PC-3 (cell line): ENCODE results near the gene ETFA. TPM values are rescaled to one million over a fixed set of nuclear protein-coding genes. Genes with fewer than 3 reads are reported as not detected.

Source experiments
- ATAC-seq: fragments of 200-7000 bp; cut with Tn5 transposase; 2 replicates; pipeline ENCODE4 v1.9.1; 2020; ENCODE audit warnings: mild to moderate bottlenecking, moderate library complexity
- BruUV-seq: library from RNA; stranded (reverse); fragments of 400-500 nt; replicated peaks from 2 replicates; lab custom pipeline; 2021; lab: Mats Ljungman, UMichigan
- CTCF ChIA-PET: fragments of 300-600 bp; sonication (Branson Sonifier 250); formaldehyde crosslinking; loops from one replicate; lab custom pipeline; 2022; ENCODE audit warnings: antibody characterized with exemption; lab: Charles Lee
- POLR2A ChIA-PET: fragments of 300-600 bp; sonication (Branson Sonifier 250); formaldehyde crosslinking; loops from one replicate; lab custom pipeline; 2022; ENCODE audit warnings: antibody characterized with exemption; ENCODE audit not compliant: unreplicated experiment; lab: Charles Lee
- DNase-seq: peaks from one replicate; pipeline ENCODE4 v3.0.0-alpha.2; 2015
- H2AFZ ChIP-seq: fragments of 300-600 bp; sonication (generic); 2 replicates; pipeline ENCODE4 v1.6.0; 2016; ENCODE audit warnings: antibody characterized with exemption, low read length
- H3F3A ChIP-seq: fragments of 300-600 bp; sonication (generic); one replicate; pipeline ENCODE4 v1.6.0; 2017; ENCODE audit warnings: antibody characterized with exemption, low read length, control low read depth, mild to moderate bottlenecking; ENCODE audit not compliant: unreplicated experiment
- H3K27ac ChIP-seq: fragments of 300-600 bp; sonication (generic); 2 replicates; pipeline ENCODE4 v1.5.1; 2016; ENCODE audit warnings: mild to moderate bottlenecking, low read length
- H3K27me3 ChIP-seq: fragments of 300-600 bp; sonication (generic); 2 replicates; pipeline ENCODE4 v1.6.1; 2016; ENCODE audit warnings: low read length, mixed read lengths
- H3K36me3 ChIP-seq: fragments of 300-600 bp; sonication (generic); 2 replicates; pipeline ENCODE4 v1.6.1; 2016; ENCODE audit warnings: low read depth, mixed run types, low read length, mixed read lengths
- H3K4me1 ChIP-seq: fragments of 300-600 bp; sonication (generic); 2 replicates; pipeline ENCODE4 v1.5.1; 2016; ENCODE audit warnings: low read length; ENCODE audit not compliant: insufficient read depth
- H3K4me2 ChIP-seq: fragments of 300-600 bp; sonication (generic); 2 replicates; pipeline ENCODE4 v1.6.0; 2016; ENCODE audit warnings: low read length
- H3K4me3 ChIP-seq: fragments of 300-600 bp; sonication (generic); 2 replicates; pipeline ENCODE4 v1.5.1; 2016; ENCODE audit warnings: mild to moderate bottlenecking, low read length, mixed read lengths
- H3K79me2 ChIP-seq: fragments of 300-600 bp; sonication (generic); 2 replicates; pipeline ENCODE4 v1.6.1; 2017; ENCODE audit warnings: low read length, mixed read lengths
- H3K9ac ChIP-seq: fragments of 300-600 bp; sonication (generic); 2 replicates; pipeline ENCODE4 v1.6.0; 2016; ENCODE audit warnings: mild to moderate bottlenecking, low read length
- H3K9me2 ChIP-seq: fragments of 300-600 bp; sonication (generic); replicated peaks from 2 replicates; pipeline ENCODE4 v1.6.1; 2016; ENCODE audit warnings: mixed run types, low read length, mixed read lengths
- H3K9me3 ChIP-seq: fragments of 300-600 bp; sonication (generic); 2 replicates; pipeline ENCODE4 v1.6.1; 2016; ENCODE audit warnings: low read length, mixed read lengths
- H4K20me1 ChIP-seq: fragments of 300-600 bp; sonication (generic); 2 replicates; pipeline ENCODE4 v1.6.1; 2016; ENCODE audit warnings: low read length, mixed read lengths
- CTCF ChIP-seq: fragments of 300-600 bp; sonication (generic); conservative IDR thresholded peaks from 2 replicates; pipeline ENCODE4 v1.5.1; 2017; ENCODE audit warnings: antibody characterized with exemption, low read depth, mild to moderate bottlenecking, low read length
- EZH2 ChIP-seq: fragments of 300-600 bp; sonication (generic); IDR thresholded peaks from one replicate; pipeline ENCODE4 v1.6.1; 2017; ENCODE audit warnings: antibody characterized with exemption, mild to moderate bottlenecking, low read length; ENCODE audit not compliant: unreplicated experiment
- EZH2phosphoT487 ChIP-seq: fragments of 300-600 bp; sonication (generic); IDR thresholded peaks from 2 replicates; pipeline ENCODE4 v1.6.1; 2018; ENCODE audit warnings: mild to moderate bottlenecking, antibody characterized with exemption, low read length, borderline replicate concordance
- intact Hi-C: fragments of 100-400 bp; cut with micrococcal nuclease; formaldehyde crosslinking; loops from 2 replicates; pipeline ENCODE4 v1.9.0; 2023
- total RNA-seq: library from RNA; depleted of rRNA; stranded (reverse); fragments of >200 nt; gene quantifications from 2 replicates; pipeline ENCODE4 v1.2.3, GENCODE V29; 2014

Gene ETFA
- total RNA-seq, 1 experiment from 2014 or later = 160 TPM

- ChIA-PET POLR2A (interaction anchor here (0.6 kb wide), 1 partner anchor 279 kb away, joined by 3 read pairs; no protein-coding TSS in a partner anchor), CTCF (no interaction called here)
- no peak for TF ChIP-seq EZH2phosphoT487
- TF ChIP-seq EZH2 = no peak
- no peak for TF ChIP-seq CTCF
Observed at GRCh38 chr15:76183930-76184649, 127.2 kb downstream of the ETFA start.

GRCh38 chr15:76181705-76182107, 129.6 kb downstream of the ETFA start:
- no peak overlapping the region for H3K9ac ChIP-seq
- CTCF ChIA-PET = interaction anchor here (0.8 kb wide), 1 partner anchor 167 kb away, joined by 3 read pairs; no protein-coding TSS in a partner anchor
- no peaks in the 10 kb centered on the region for H3K9me2 ChIP-seq
- H3K27me3 ChIP-seq = no peaks in the 10 kb centered on the region
- intact Hi-C loops = no loop called here
- no peaks in the 10 kb centered on the region for H3F3A ChIP-seq
- POLR2A ChIA-PET = no interaction called here
- TF ChIP-seq EZH2phosphoT487 = no peak
- TF ChIP-seq EZH2 = no peak
- no peak for TF ChIP-seq CTCF
- no peaks in the 10 kb centered on the region for H3K9me3 ChIP-seq
- H3K4me2 ChIP-seq = no peak overlapping the region
- H3K4me3 ChIP-seq = no peak overlapping the region
- no TSS peak for BruUV-seq
- no peak overlapping the region for H2AFZ ChIP-seq
- H3K27ac ChIP-seq = no peak overlapping the region
- DNase-seq (no peak), ATAC-seq (no peak)
- no peaks in the 10 kb centered on the region for H3K36me3 ChIP-seq
- H4K20me1 ChIP-seq = no peaks in the 10 kb centered on the region
- no peaks in the 10 kb centered on the region for H3K79me2 ChIP-seq
- peaks cover 8% of the 10 kb centered on the region; the same call in 1 of the 2 replicates for H3K4me1 ChIP-seq

More at GRCh38 chr15:76183930-76184649, 127.2 kb downstream of the ETFA start:
- H3K4me1 ChIP-seq = peaks cover 8% of the 10 kb centered on the region; the same call in 1 of the 2 replicates
- intact Hi-C loops = no loop called here
- no peaks in the 10 kb centered on the region for H3K9me3 ChIP-seq
- H3K9ac ChIP-seq = no peak overlapping the region
- DNase-seq = no peak
- no peaks in the 10 kb centered on the region for H3K36me3 ChIP-seq
- no peaks in the 10 kb centered on the region for H3K79me2 ChIP-seq
- H4K20me1 ChIP-seq = no peaks in the 10 kb centered on the region
- H3K9me2 ChIP-seq = no peaks in the 10 kb centered on the region
- no peak overlapping the region for H3K27ac ChIP-seq
- H2AFZ ChIP-seq = no peak overlapping the region
- no peak overlapping the region for H3K4me2 ChIP-seq
- BruUV-seq = no TSS peak
- H3F3A ChIP-seq = no peaks in the 10 kb centered on the region
- H3K4me3 ChIP-seq = no peak overlapping the region
- no peaks in the 10 kb centered on the region for H3K27me3 ChIP-seq
- ATAC-seq = no peak

GRCh38 chr15:76180321-76180720, 130.9 kb downstream of the ETFA start:
- TF ChIP-seq CTCF (no peak), EZH2 (no peak), EZH2phosphoT487 (no peak)
- POLR2A ChIA-PET = no interaction called here
- Histone ChIP-seq H4K20me1 (no peaks in the 10 kb centered on the region), H3F3A (no peaks in the 10 kb centered on the region), H3K27ac (no peak overlapping the region), H2AFZ (no peak overlapping the region), H3K9ac (no peak overlapping the region), H3K36me3 (no peaks in the 10 kb centered on the region), H3K79me2 (no peaks in the 10 kb centered on the region), H3K9me3 (no peaks in the 10 kb centered on the region), H3K9me2 (no peaks in the 10 kb centered on the region), H3K27me3 (no peaks in the 10 kb centered on the region), H3K4me3 (no peak overlapping the region), H3K4me2 (no peak overlapping the region), H3K4me1 (no peaks in the 10 kb centered on the region)
- intact Hi-C loops = no loop called here
- ATAC-seq (no peak), DNase-seq (no peak)
- CTCF ChIA-PET = no interaction called here
- no TSS peak for BruUV-seq
